Central memory CD8-positive, alpha-beta T cell (primary cell): ENCODE measurements around the gene CDCA4.
A peak's percentile ranks its signal among the peaks of the same experiment; 100 is the strongest.

ENCODE experiments used
- ATAC-seq: fragments of 150-1000 bp; cut with Tn5 transposase; replicated peaks from 2 replicates; pipeline ENCODE4 v1.10.0; 2022; ENCODE audit warnings: mild to moderate bottlenecking, moderate FRiP score, moderate number of reproducible peaks; ENCODE audit not compliant: poor library complexity, severe bottlenecking; ENCODE audit errors: extremely low read depth
- DNase-seq, 2 donors: peaks; one replicate each; pipeline ENCODE4 v3.0.0; 2021; ENCODE audit warnings: low spot score in 2 of 2
- H3K27ac Mint-ChIP-seq: one replicate; pipeline ENCODE4 v1.8.0; 2022; ENCODE audit warnings: low read depth, mild to moderate bottlenecking, moderate library complexity, mixed read lengths
- H3K27me3 Mint-ChIP-seq: one replicate; pipeline ENCODE4 v1.8.0; 2022; ENCODE audit warnings: mixed read lengths
- H3K36me3 Mint-ChIP-seq: one replicate; pipeline ENCODE4 v1.8.0; 2022; ENCODE audit warnings: mild to moderate bottlenecking, moderate library complexity, mixed read lengths; ENCODE audit not compliant: insufficient read depth
- H3K4me1 Mint-ChIP-seq: one replicate; pipeline ENCODE4 v1.8.0; 2022; ENCODE audit warnings: mixed read lengths
- H3K4me3 Mint-ChIP-seq: one replicate; pipeline ENCODE4 v1.8.0; 2022; ENCODE audit warnings: mild to moderate bottlenecking, moderate library complexity, mixed read lengths
- H3K9me3 Mint-ChIP-seq: one replicate; pipeline ENCODE4 v1.8.0; 2022; ENCODE audit warnings: mixed read lengths

Gene CDCA4

GRCh38 chr14:105053421-105053820, 32.5 kb upstream of the CDCA4 start:
- H3K4me3 Mint-ChIP-seq: no peak overlapping the region
- no peaks in the 10 kb centered on the region for H3K27me3 Mint-ChIP-seq
- H3K27ac Mint-ChIP-seq: no peak overlapping the region
- no peaks in the 10 kb centered on the region for H3K9me3 Mint-ChIP-seq
- DNase-seq (no peak), ATAC-seq (no peak)
- H3K4me1 Mint-ChIP-seq: peaks cover 19% of the 10 kb centered on the region
- H3K36me3 Mint-ChIP-seq: peaks cover 69% of the 10 kb centered on the region

GRCh38 chr14:105052110-105052458, 31.2 kb upstream of the CDCA4 start:
- H3K9me3 Mint-ChIP-seq: no peaks in the 10 kb centered on the region
- ATAC-seq: no peak
- peak overlapping the region; percentile 12 for H3K4me3 Mint-ChIP-seq
- peaks cover 19% of the 10 kb centered on the region for H3K4me1 Mint-ChIP-seq
- no peak for DNase-seq
- H3K27ac Mint-ChIP-seq: peak overlapping the region; percentile 60
- H3K36me3 Mint-ChIP-seq: peaks cover 60% of the 10 kb centered on the region
- H3K27me3 Mint-ChIP-seq: no peaks in the 10 kb centered on the region

GRCh38 chr14:105051182-105052109, 30.6 kb upstream of the CDCA4 start:
- H3K27ac Mint-ChIP-seq: peak overlapping the region; percentile 60
- ATAC-seq (no peak), DNase-seq (no peak)
- peaks cover 19% of the 10 kb centered on the region for H3K4me1 Mint-ChIP-seq
- peaks cover 54% of the 10 kb centered on the region for H3K36me3 Mint-ChIP-seq
- H3K4me3 Mint-ChIP-seq: peak overlapping the region; percentile 12
- no peaks in the 10 kb centered on the region for H3K27me3 Mint-ChIP-seq
- H3K9me3 Mint-ChIP-seq: no peaks in the 10 kb centered on the region

GRCh38 chr14:105050551-105050897, 29.6 kb upstream of the CDCA4 start:
- DNase-seq (no peak), ATAC-seq (no peak)
- H3K4me1 Mint-ChIP-seq: peaks cover 23% of the 10 kb centered on the region
- no peaks in the 10 kb centered on the region for H3K27me3 Mint-ChIP-seq
- H3K9me3 Mint-ChIP-seq: no peaks in the 10 kb centered on the region
- H3K27ac Mint-ChIP-seq: no peak overlapping the region
- no peak overlapping the region for H3K4me3 Mint-ChIP-seq
- H3K36me3 Mint-ChIP-seq: peaks cover 52% of the 10 kb centered on the region

GRCh38 chr14:105049753-105050550, 29.1 kb upstream of the CDCA4 start:
- Mint-ChIP-seq H3K4me3 (no peak overlapping the region), H3K36me3 (peaks cover 48% of the 10 kb centered on the region), H3K9me3 (no peaks in the 10 kb centered on the region), H3K4me1 (peaks cover 22% of the 10 kb centered on the region), H3K27me3 (peaks cover 1% of the 10 kb centered on the region), H3K27ac (no peak overlapping the region)
- DNase-seq: no peak
- ATAC-seq: no peak

GRCh38 chr14:105047283-105048016, 26.6 kb upstream of the CDCA4 start:
- peaks cover 28% of the 10 kb centered on the region for H3K4me1 Mint-ChIP-seq
- peaks cover 28% of the 10 kb centered on the region for H3K36me3 Mint-ChIP-seq
- no peak for ATAC-seq
- no peak overlapping the region for H3K27ac Mint-ChIP-seq
- no peak for DNase-seq
- no peak overlapping the region for H3K4me3 Mint-ChIP-seq
- peaks cover 8% of the 10 kb centered on the region for H3K27me3 Mint-ChIP-seq
- H3K9me3 Mint-ChIP-seq: no peaks in the 10 kb centered on the region

- H3K27me3 Mint-ChIP-seq: peaks cover 8% of the 10 kb centered on the region
- no peaks in the 10 kb centered on the region for H3K9me3 Mint-ChIP-seq
- H3K4me1 Mint-ChIP-seq: peaks cover 25% of the 10 kb centered on the region
- ATAC-seq (no peak), DNase-seq (no peak)
- no peak overlapping the region for H3K27ac Mint-ChIP-seq
- no peak overlapping the region for H3K4me3 Mint-ChIP-seq
- peaks cover 24% of the 10 kb centered on the region for H3K36me3 Mint-ChIP-seq
These were observed 26.0 kb upstream of the CDCA4 start for GRCh38 chr14:105046891-105047282.

GRCh38 chr14:105045710-105046326, 24.9 kb upstream of the CDCA4 start:
- peaks cover 15% of the 10 kb centered on the region for H3K4me1 Mint-ChIP-seq

GRCh38 chr14:105043641-105044040, 22.8 kb upstream of the CDCA4 start:
- DNase-seq: no peak
- Mint-ChIP-seq H3K4me1 (peaks cover 15% of the 10 kb centered on the region), H3K27ac (no peak overlapping the region), H3K36me3 (peaks cover 9% of the 10 kb centered on the region), H3K27me3 (peaks cover 8% of the 10 kb centered on the region), H3K9me3 (no peaks in the 10 kb centered on the region), H3K4me3 (no peak overlapping the region)
- ATAC-seq: no peak

More at GRCh38 chr14:105045710-105046326, 24.9 kb upstream of the CDCA4 start:
- H3K4me3 Mint-ChIP-seq: peak overlapping the region; percentile 16
- no peaks in the 10 kb centered on the region for H3K9me3 Mint-ChIP-seq
- no peak overlapping the region for H3K27ac Mint-ChIP-seq
- H3K27me3 Mint-ChIP-seq: peaks cover 8% of the 10 kb centered on the region
- DNase-seq (peak; percentile 88 to 94), ATAC-seq (peak; percentile 89)
- peaks cover 15% of the 10 kb centered on the region for H3K36me3 Mint-ChIP-seq

- no peak for ATAC-seq
- H3K27ac Mint-ChIP-seq: no peak overlapping the region
- peaks cover 15% of the 10 kb centered on the region for H3K4me1 Mint-ChIP-seq
These were observed 21.9 kb upstream of the CDCA4 start for GRCh38 chr14:105042813-105043212.

GRCh38 chr14:105041841-105042765, 21.2 kb upstream of the CDCA4 start:
- Mint-ChIP-seq H3K4me3 (no peak overlapping the region), H3K27me3 (peaks cover 8% of the 10 kb centered on the region), H3K36me3 (peaks cover 10% of the 10 kb centered on the region), H3K9me3 (no peaks in the 10 kb centered on the region), H3K4me1 (peaks cover 15% of the 10 kb centered on the region), H3K27ac (no peak overlapping the region)
- DNase-seq: no peak
- no peak for ATAC-seq

More at GRCh38 chr14:105042813-105043212, 21.9 kb upstream of the CDCA4 start:
- no peak for DNase-seq
- Mint-ChIP-seq H3K9me3 (no peaks in the 10 kb centered on the region), H3K4me3 (no peak overlapping the region), H3K36me3 (peaks cover 9% of the 10 kb centered on the region), H3K27me3 (peaks cover 8% of the 10 kb centered on the region)
